Midbrain (tissue), 1 donor: ENCODE data around the gene PRRC1.
A peak's percentile ranks its signal among the peaks of the same experiment; 100 is the strongest.
"Not testable (repeated sequence)": the region's sequence is repeated elsewhere in the genome, so short reads cannot be mapped to it uniquely, and the experiment has no call there.

Source experiments
- DNase-seq: peaks from one replicate; lab custom pipeline; 2025; lab: John Stamatoyannopoulos, UW

The PRRC1 gene

DNA sequence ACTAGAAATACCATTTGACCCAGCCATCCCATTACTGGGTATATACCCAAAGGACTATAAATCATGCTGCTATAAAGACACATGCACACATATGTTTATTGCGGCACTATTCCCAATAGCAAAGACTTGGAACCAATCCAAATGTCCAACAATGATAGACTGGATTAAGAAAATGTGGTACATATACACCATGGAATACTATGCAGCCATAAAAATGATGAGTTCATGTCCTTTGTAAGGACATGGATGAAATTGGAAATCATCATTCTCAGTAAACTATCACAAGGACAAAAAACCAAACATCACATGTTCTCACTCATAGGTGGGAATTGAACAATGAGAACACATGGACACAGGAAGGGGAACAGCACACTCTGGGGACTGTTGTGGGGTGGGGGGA is 27.8 kb downstream of the PRRC1 start:
- not testable (repeated sequence) for DNase-seq

DNA sequence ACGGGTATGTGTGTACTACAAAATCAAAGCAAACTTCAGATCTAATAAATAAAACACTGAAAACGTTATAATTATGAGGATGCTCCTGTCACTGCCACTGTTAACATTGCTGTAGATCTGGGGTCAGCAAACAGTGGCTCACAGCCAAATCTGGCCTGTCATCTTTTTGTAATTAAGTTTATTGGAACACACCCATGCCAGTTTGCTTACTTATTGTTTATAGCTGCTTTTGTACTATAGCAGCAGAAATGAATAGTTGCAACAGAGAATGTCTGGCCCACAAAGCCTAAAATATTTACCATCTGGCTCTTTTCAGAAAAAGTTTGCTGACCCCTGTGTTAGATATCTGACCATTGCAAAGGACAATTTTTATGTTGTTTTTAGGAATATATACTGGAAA is 32.1 kb downstream of the PRRC1 start:
- no peak for DNase-seq

DNA sequence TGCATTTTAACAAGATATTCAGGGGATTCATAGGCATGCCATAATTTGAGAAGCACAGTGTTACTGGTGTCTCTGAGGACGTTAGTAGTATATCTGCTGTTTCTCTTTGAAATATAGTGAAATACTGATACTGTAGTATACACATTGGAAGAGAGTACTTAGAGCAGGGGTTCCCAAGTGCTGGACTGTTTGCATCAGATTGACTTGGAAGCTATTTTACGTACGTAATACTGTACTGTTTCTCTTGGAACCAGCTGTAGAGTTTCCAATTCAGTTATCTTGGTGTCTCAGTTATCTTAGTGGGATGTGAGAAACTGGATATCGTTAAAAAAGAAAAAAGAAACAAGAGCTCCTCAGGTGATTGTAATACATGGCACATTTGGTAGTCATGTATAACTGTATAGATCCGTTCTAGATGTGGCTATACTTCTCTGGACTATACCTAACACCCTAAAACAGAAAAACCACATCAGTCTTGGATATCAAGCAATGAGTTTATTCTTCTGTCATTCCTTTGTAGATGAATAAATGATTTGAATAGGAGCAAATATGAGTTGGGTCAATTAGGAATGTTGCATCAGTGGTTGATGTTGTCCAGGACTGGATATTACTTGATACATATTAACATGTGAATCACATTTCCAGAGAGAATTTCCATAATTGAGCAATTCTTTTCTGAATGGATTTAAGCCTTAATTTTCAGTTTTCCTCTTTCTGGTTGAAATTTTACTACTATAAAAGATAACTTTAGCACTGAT is 33.4 kb downstream of the PRRC1 start:
- DNase-seq: no peak

DNA sequence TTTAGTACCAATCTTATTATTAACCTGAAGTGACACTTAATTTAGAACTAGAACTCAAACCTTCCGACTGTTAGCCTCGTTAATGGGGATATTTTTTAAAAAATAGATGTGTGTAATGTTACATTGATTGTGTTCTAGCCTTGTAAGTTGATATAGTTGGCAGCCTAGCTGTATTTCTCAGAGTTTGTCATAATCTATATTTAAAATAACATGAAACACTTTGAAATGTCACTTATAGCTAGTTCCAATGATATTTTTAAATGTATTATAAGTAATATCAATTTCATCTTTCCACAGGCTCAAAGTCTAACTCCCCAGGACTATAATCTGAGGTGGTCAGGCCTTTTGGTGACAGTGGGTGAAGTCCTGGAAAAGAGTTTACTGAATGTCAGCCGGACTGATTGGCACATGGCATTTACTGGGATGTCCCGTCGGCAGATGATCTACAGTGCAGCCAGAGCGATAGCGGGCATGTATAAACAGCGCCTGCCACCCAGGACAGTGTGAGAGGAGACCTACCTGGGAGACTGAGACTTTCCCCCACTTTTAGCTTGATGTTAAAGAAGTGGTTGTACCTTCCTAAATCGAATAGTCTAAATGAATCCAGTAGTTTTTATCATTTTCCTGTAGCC is 34.1 kb downstream of the PRRC1 start:
- no peak for DNase-seq

- DNase-seq: no peak
These were observed 38.4 kb downstream of the PRRC1 start for GRCh38 chr5:127555826-127556225.

DNA sequence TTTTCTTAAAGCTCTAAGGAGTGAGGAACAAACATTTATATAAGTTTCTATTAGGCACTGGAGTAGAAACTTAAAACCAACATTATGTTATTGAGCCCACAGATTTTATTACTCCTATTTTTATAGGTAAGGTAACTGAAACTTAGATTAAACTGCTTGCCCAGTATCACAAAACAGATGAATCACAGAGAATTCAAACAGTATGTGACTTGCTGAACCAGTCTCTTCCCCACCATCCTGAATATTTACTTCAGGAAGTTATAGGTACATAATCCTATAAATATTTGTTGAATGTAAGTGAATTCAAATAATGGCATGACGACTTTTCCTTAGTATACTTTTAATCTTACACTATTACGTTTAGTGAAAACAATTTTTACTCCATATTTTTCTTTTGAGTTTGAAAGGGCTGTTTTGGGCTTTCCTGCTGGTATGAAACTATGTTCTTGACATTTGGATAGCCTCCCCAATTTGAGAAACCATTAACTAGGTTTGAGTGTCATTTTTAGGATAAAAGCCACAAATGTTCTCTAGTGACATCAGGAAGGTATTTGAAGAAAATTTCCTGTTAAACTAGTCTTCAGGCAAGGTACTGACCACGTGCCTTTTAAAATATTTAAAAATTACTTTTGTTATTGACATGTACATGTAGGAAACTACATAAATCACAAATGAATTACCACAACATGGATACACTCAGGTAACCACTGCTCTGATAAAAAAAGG is 39.3 kb downstream of the PRRC1 start:
- DNase-seq: no peak

GRCh38 chr5:127558273-127558672 is 40.8 kb downstream of the PRRC1 start:
- no peak for DNase-seq

- no peak for DNase-seq
These were observed 43.8 kb downstream of the PRRC1 start for GRCh38 chr5:127561254-127561653.

DNA sequence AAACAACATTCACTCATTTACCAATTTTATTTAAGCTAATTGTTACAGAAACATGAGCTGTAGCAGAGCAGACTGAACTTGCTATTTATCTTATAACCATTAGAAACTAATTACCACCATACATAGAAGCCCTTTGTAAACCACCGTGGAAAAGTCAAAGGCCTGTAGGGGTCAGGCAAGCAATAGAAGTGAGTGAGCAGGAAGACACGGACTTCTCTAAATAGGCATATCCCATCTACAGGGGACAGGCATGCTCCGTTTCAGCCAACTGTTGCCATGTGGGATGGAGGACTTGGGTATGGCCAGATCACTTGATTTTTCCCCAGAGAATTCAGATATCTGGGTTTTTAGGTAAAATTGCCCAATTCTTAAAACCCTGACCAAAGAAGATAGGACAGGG is 44.8 kb downstream of the PRRC1 start:
- DNase-seq: peak; percentile 44

- DNase-seq: no peak
These were observed 45.7 kb downstream of the PRRC1 start for GRCh38 chr5:127563136-127563535.

DNA sequence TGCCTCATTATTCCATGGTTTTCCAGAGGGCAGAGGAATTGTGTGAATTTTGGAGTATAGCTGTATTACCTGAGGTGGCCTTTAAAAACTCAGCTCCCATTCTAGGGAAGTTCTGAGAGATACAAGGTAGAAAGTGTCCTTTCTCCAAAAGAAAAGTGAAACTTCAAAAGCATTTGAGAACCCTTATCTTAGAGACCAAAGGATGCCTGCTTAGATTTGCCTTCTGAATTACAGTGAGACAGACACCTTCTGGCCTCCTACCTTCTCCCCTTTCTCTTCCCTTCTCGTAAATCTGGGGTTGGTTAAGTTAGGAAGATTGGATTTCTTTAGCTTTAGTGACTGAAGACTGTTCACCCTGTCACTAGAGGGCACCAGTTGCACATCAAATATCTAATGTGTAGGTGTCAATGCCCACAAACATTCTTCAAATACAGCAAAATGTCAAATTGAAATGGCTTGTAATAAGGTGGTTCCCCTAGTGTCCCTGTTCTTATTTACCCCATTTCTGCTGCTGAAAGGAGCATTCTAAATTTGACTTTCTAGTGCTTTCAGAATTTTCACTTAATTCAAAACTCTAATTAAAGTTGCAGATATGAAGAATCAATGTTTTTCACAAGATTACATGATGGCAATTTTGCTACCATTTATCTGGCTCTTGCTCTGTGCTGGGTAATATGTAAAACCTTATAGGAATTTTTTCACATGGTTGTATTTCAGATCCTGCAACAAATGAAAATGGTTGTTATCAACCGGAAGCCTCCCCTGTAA is 46.7 kb downstream of the PRRC1 start:
- peak; percentile 64 for DNase-seq

DNA sequence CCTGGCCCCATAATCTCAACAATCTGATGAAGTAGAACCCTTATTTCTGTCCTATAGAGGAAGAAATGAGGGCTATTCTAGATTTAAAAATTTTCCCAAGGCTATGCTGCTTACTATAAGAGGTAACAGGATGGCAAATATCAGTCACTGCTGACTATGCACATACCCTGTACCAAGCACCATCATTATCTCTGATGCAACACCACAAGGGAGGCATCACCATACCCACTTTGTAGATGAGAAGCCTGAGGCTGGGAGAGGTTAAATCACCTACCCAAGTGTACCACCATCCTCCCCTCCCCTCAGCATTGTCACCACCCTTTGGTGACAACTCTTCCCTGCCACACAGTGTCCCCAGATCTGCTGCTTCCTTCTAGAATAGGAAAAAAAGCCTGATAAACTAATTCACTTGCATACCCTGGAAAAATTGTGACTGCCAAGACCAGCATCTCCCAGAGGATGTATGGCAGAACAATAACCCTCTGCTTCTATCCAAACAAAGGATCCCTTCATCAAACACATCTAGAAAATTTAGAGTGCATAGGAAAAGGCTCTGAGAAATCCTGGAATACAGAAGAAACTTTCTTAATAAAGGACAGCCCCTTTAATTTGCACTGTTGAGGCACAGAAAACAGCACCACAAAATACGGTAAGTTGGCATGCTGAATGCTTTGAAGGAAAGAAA is 48.3 kb downstream of the PRRC1 start:
- DNase-seq: no peak

- DNase-seq: no peak
These were observed 49.8 kb downstream of the PRRC1 start for GRCh38 chr5:127567026-127567768.

- DNase-seq: no peak
These were observed 50.7 kb downstream of the PRRC1 start for GRCh38 chr5:127568166-127568565.

- not testable (repeated sequence) for DNase-seq
These were observed 52.0 kb downstream of the PRRC1 start for GRCh38 chr5:127569471-127569870.

DNA sequence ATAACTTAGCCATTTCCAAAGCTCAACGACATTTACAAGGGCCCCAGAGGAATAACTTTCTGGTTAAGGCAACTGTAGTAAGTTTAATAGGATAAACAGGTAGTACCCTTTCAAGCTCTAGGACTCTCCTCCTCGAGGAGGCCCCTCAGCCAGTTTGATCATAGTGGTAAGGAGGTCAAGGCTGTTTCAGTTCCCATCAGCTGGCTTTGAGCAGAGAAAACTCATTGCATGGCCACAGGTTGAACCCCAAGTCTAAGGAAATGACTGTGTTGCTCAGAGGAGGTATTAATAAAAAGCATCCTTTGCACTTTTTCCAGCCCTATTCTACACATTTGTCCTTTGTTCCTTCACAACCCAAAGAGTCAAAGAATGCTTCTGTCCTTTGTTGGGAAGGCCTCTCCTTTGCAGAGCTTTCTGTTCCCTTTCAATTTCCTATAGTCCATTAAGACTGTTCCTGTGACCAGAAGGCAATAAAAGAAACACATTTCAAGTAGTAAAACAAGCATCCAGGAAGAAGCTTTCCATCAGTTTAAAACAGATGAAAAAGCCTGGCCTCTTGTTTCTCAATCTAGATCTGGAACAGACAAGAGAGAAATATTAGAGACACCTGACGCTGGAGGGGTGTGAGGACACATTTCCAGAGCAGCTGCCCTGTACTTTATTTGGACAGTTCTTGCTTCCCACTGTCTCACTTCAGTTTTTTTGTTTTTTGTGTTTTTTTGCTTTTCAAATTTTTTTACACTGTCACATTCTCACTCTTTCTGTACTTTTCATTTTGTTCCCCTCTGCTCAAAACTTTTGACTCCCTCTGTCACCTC is 54.1 kb downstream of the PRRC1 start:
- no peak for DNase-seq

DNA sequence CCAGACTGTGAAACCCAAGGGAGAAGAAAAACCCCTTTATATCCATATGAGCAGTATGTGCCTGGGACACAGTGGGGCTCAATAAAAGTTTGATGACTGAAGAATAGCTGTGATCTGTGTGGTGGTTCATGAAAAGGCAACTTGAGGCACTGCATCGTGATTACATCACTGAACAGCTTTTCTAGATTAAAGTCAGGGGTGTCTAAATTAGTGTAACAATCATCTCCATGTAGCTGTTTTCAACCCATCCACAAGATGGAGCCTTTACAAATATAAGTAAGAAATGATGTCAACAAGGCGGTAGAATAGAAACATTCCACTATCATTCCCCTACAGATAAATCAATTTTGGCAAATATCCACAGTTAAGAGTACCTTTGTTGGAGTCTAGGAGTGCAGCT is 55.5 kb downstream of the PRRC1 start:
- no peak for DNase-seq

- no peak for DNase-seq
These were observed 57.6 kb downstream of the PRRC1 start for GRCh38 chr5:127574852-127575679.

DNA sequence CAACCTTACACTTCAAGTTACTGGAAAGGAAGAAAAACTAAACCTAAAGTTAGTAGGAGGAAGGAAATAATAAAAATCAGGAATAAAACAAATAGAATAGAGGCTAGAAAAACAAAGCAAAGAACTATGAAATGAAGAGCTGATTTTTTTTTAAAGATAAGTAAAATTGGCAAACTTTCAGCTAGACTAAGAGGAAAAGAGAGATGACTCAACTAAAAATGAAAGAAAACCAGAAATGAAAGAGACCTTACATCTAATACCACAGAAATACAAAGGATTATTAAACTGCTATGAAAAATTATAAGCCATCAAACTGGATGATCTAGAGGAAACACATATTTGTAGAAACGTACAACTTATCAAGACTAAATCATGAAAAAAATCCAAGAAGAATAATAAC is 60.0 kb downstream of the PRRC1 start:
- no peak for DNase-seq
